IMR-90 (cell line): ENCODE measurements around the gene METTL15. TPM values are rescaled to one million over a fixed set of nuclear protein-coding genes. Genes with fewer than 3 reads are reported as not detected.

ENCODE experiments used
- ATAC-seq: fragments of 200-7000 bp; cut with Tn5 transposase; 2 replicates; pipeline ENCODE4 v1.9.1; 2020; ENCODE audit warnings: low read depth, mild to moderate bottlenecking, moderate library complexity
- BruUV-seq: library from RNA; stranded (reverse); fragments of 400-500 nt; replicated peaks from 2 replicates; lab custom pipeline; 2021; lab: Mats Ljungman, UMichigan
- CTCF ChIA-PET: fragments of 300-600 bp; formaldehyde crosslinking; extraction: SDS; loops from one replicate; lab custom pipeline; 2021; ENCODE audit warnings: antibody characterized with exemption; lab: Yijun Ruan, JAX
- POLR2A ChIA-PET: fragments of 300-600 bp; sonication (Branson Sonifier 250); formaldehyde crosslinking; loops from one replicate; lab custom pipeline; 2022; ENCODE audit warnings: antibody characterized with exemption; ENCODE audit not compliant: unreplicated experiment; lab: Charles Lee
- DNase-seq: peaks from one replicate; pipeline ENCODE4 v3.0.0; 2013
- H2AFZ ChIP-seq: replicated peaks from 2 replicates; pipeline ENCODE3; 2013; ENCODE audit warnings: low read length, mild to moderate bottlenecking; ENCODE audit not compliant: poor library complexity
- H2AK5ac ChIP-seq: 2 replicates; pipeline ENCODE4 v1.6.1; 2013; ENCODE audit warnings: low read depth, low read length, inconsistent platforms
- H2AK9ac ChIP-seq: replicated peaks from 2 replicates; pipeline ENCODE3; 2013; ENCODE audit warnings: mild to moderate bottlenecking, low read depth, low read length, moderate library complexity; ENCODE audit not compliant: poor library complexity
- H2BK120ac ChIP-seq: 2 replicates; pipeline ENCODE4 v1.6.1; 2013; ENCODE audit warnings: low read depth, low read length, inconsistent platforms
- H2BK15ac ChIP-seq: 3 replicates; pipeline ENCODE4 v1.6.1; 2013; ENCODE audit warnings: low read depth, low read length, inconsistent platforms
- H2BK20ac ChIP-seq: 2 replicates; pipeline ENCODE4 v1.6.1; 2013; ENCODE audit warnings: low read depth, mild to moderate bottlenecking, inconsistent platforms, low read length, moderate library complexity
- H2BK5ac ChIP-seq: 2 replicates; pipeline ENCODE4 v1.6.1; 2013; ENCODE audit warnings: mild to moderate bottlenecking, low read depth, low read length, inconsistent platforms; ENCODE audit not compliant: poor library complexity, severe bottlenecking
- H3K14ac ChIP-seq: replicated peaks from 2 replicates; pipeline ENCODE4 v1.6.1; 2013; ENCODE audit warnings: low read depth, low read length, inconsistent platforms
- H3K18ac ChIP-seq: 2 replicates; pipeline ENCODE4 v1.6.1; 2013; ENCODE audit warnings: low read depth, low read length, control low read depth
- H3K23ac ChIP-seq: 2 replicates; pipeline ENCODE4 v1.6.1; 2013; ENCODE audit warnings: low read depth, low read length, inconsistent platforms
- H3K27ac ChIP-seq: 2 replicates; pipeline ENCODE4 v1.5.1; 2013; ENCODE audit warnings: mild to moderate bottlenecking, control low read depth, low read length; ENCODE audit not compliant: insufficient read depth
- H3K27me3 ChIP-seq: 2 replicates; pipeline ENCODE4 v1.6.1; 2013; ENCODE audit warnings: low read length; ENCODE audit not compliant: control insufficient read depth, insufficient read depth
- H3K36me3 ChIP-seq: 2 replicates; pipeline ENCODE4 v1.6.1; 2013; ENCODE audit warnings: low read length, mixed read lengths; ENCODE audit not compliant: control insufficient read depth, insufficient read depth
- H3K4ac ChIP-seq: 2 replicates; pipeline ENCODE4 v1.6.1; 2013; ENCODE audit warnings: low read depth, low read length, inconsistent platforms
- H3K4me1 ChIP-seq: 2 replicates; pipeline ENCODE4 v1.6.1; 2013; ENCODE audit warnings: low read length, mixed read lengths; ENCODE audit not compliant: control insufficient read depth, insufficient read depth
- H3K4me2 ChIP-seq: 2 replicates; pipeline ENCODE4 v1.6.1; 2013; ENCODE audit warnings: low read depth, mild to moderate bottlenecking, control low read depth, low read length, moderate library complexity
- H3K4me3 ChIP-seq: 2 replicates; pipeline ENCODE4 v1.5.1; 2013; ENCODE audit warnings: low read depth, mild to moderate bottlenecking, control low read depth, low read length, moderate library complexity; ENCODE audit not compliant: insufficient read depth
- H3K56ac ChIP-seq: 2 replicates; pipeline ENCODE4 v1.6.1; 2013; ENCODE audit warnings: low read length, inconsistent platforms; ENCODE audit not compliant: insufficient read depth; ENCODE audit errors: extremely low read depth
- H3K79me1 ChIP-seq, 2 experiments: 2 replicates each; pipeline ENCODE4 v1.6.1; 2013; ENCODE audit warnings: low read length in 2 of 2, inconsistent platforms in 1 of 2, low read depth in 1 of 2
- H3K9ac ChIP-seq: 2 replicates; pipeline ENCODE4 v1.6.1; 2013; ENCODE audit warnings: low read depth, low read length, control low read depth
- H3K9me1 ChIP-seq: 2 replicates; pipeline ENCODE4 v1.6.1; 2013; ENCODE audit warnings: low read length, inconsistent platforms; ENCODE audit not compliant: insufficient read depth
- H3K9me3 ChIP-seq: 2 replicates; pipeline ENCODE4 v1.6.1; 2013; ENCODE audit warnings: low read length; ENCODE audit not compliant: control insufficient read depth, insufficient read depth
- H4K20me1 ChIP-seq: 2 replicates; pipeline ENCODE4 v1.6.1; 2013; ENCODE audit warnings: low read length, inconsistent platforms; ENCODE audit not compliant: insufficient read depth
- H4K5ac ChIP-seq: 2 replicates; pipeline ENCODE4 v1.6.1; 2013; ENCODE audit warnings: mild to moderate bottlenecking, low read depth, low read length, control low read depth
- H4K8ac ChIP-seq, 2 experiments: 2 replicates each; pipeline ENCODE4 v1.6.1; 2013; ENCODE audit warnings: low read depth in 2 of 2, low read length in 2 of 2, control low read depth in 1 of 2, inconsistent platforms in 1 of 2
- H4K91ac ChIP-seq: 2 replicates; pipeline ENCODE4 v1.6.1; 2013; ENCODE audit warnings: low read depth, low read length, inconsistent platforms; ENCODE audit not compliant: insufficient read depth
- CEBPB ChIP-seq: IDR thresholded peaks from 2 replicates; pipeline ENCODE4 v1.6.1; 2012; ENCODE audit warnings: low read depth, low read length, improper control_type of control experiment
- NFE2L2 ChIP-seq: fragments of 150-350 bp; IDR thresholded peaks from 2 replicates; pipeline ENCODE4 v1.6.1; 2016; ENCODE audit warnings: low read depth, mild to moderate bottlenecking, low read length
- WGBS, 2 experiments: methylation state at CpG; one replicate each; pipeline versions ENCODE4 v1.1.5 to v1.1.7; 2013; ENCODE audit warnings: missing lambda C conversion rate in 2 of 2; ENCODE audit not compliant: insufficient read length in 1 of 2; ENCODE audit errors: extremely low coverage in 2 of 2; 5-methylcytosine and 5-hydroxymethylcytosine counted together
- dilution Hi-C: fragments of 300-500 bp; cut with HindIII; formaldehyde crosslinking; loops from one replicate; pipeline ENCODE4 v1.14.3; 2018; ENCODE audit warnings: low sequenced_read_pairs; ENCODE audit not compliant: unreplicated experiment
- in situ Hi-C: fragments of 300-500 bp; cut with MboI; formaldehyde crosslinking; loops from 3 replicates; pipeline ENCODE4 v1.14.3; 2019; ENCODE audit warnings: low sequenced_read_pairs, inconsistent platforms, mixed read lengths
- intact Hi-C: fragments of 100-400 bp; cut with micrococcal nuclease; formaldehyde crosslinking; loops from 2 replicates; pipeline ENCODE4 v1.10.0; 2022
- polyA plus RNA-seq, 3 experiments: library from polyadenylated mRNA; depleted of rRNA; stranded (reverse); fragments of >200 nt; gene quantifications; 2 replicates each; pipeline ENCODE4 v1.2.3, GENCODE V29; 2012; ENCODE audit warnings: low replicate concordance in 1 of 3
- total RNA-seq: library from RNA; depleted of rRNA; stranded (reverse); fragments of >200 nt; gene quantifications from 2 replicates; pipeline ENCODE4 v1.2.3, GENCODE V29; 2012
- TF ChIP-seq, protein P1 (sequence below): fragments of 150-350 bp; IDR thresholded peaks from 2 replicates; pipeline ENCODE4 v1.6.1; 2017; ENCODE audit warnings: mild to moderate bottlenecking, antibody characterized with exemption, low read length, low read depth

Gene METTL15
- total and polyA plus RNA-seq, 2 of the 4 experiments (the other 2 are of a cell fraction), result 6.5 to 30.5 TPM

GRCh38 chr11:28105869-28106268 lies 2.3 kb upstream of the METTL15 start:
- H2BK5ac ChIP-seq, result peak overlapping the region; percentile 48
- intact Hi-C loops, result loop anchor here (5.0 kb wide), 2 partner anchors 421 to 591 kb away; no protein-coding TSS in a partner anchor
- no CpG with 5 or more reads among the region's 5 CpGs for WGBS, 2 experiments
- no peak overlapping the region for H3K4me3 ChIP-seq
- H3K9ac ChIP-seq, result no peak overlapping the region
- no peak overlapping the region for H4K5ac ChIP-seq
- in situ Hi-C loops, result loop anchor here (10.0 kb wide), 2 partner anchors 401 to 1229 kb away; partner anchors contain the start of gene BDNF
- H3K9me3 ChIP-seq, result no peaks in the 10 kb centered on the region
- H3K56ac ChIP-seq, result no peak overlapping the region
- H3K4ac ChIP-seq, result no peak overlapping the region
- POLR2A ChIA-PET, result interaction anchor here (0.6 to 0.7 kb wide), 4 partner anchors 358 to 407 kb away, joined by 3 to 16 read pairs (median 10); partner anchors contain the start of gene BDNF
- H4K91ac ChIP-seq, result no peak overlapping the region
- H2BK120ac ChIP-seq, result 0 out of 2 replicates have a peak overlapping the region, but pooled peaks have one; percentile 30
- ATAC-seq, result no peak
- H3K9me1 ChIP-seq, result no peaks in the 10 kb centered on the region
- no peaks in the 10 kb centered on the region; the same call in 1 of the 2 replicates for H3K4me1 ChIP-seq
- no TSS peak for BruUV-seq
- TF ChIP-seq, protein P1, sequence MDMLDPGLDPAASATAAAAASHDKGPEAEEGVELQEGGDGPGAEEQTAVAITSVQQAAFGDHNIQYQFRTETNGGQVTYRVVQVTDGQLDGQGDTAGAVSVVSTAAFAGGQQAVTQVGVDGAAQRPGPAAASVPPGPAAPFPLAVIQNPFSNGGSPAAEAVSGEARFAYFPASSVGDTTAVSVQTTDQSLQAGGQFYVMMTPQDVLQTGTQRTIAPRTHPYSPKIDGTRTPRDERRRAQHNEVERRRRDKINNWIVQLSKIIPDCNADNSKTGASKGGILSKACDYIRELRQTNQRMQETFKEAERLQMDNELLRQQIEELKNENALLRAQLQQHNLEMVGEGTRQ, result peak; percentile 88
- no peak for TF ChIP-seq NFE2L2
- peak; percentile 37; the same call in 1 of the 2 replicates for TF ChIP-seq CEBPB
- no peak overlapping the region; a peak in 1 of 4 replicates for H4K8ac ChIP-seq
- H2AFZ ChIP-seq, result no peak overlapping the region
- no peaks in the 10 kb centered on the region for H3K27me3 ChIP-seq
- H2BK15ac ChIP-seq, result no peak overlapping the region
- H2BK20ac ChIP-seq, result no peak overlapping the region
- H3K27ac ChIP-seq, result no peak overlapping the region
- dilution Hi-C loops, result no loop called here
- H4K20me1 ChIP-seq, result no peaks in the 10 kb centered on the region
- no peaks in the 10 kb centered on the region for H3K36me3 ChIP-seq
- H2AK9ac ChIP-seq, result no peak overlapping the region
- no peak overlapping the region for H3K14ac ChIP-seq
- CTCF ChIA-PET, result no interaction called here
- peak overlapping the region; percentile 11; the same call in 1 of the 2 replicates for H3K23ac ChIP-seq
- no peak overlapping the region for H2AK5ac ChIP-seq
- peaks cover 2 to 26% of the 10 kb centered on the region in 2 experiments; a peak in 2 of 4 replicates for H3K79me1 ChIP-seq
- no peak overlapping the region for H3K18ac ChIP-seq
- peak overlapping the region; percentile 66; the same call in 1 of the 2 replicates for H3K4me2 ChIP-seq
- no peak for DNase-seq
